HG03571 (cell line): Measurements from ENCODE around the gene CCDC171.

Source experiments
- ATAC-seq: cut with Tn5 transposase; IDR thresholded peaks from one replicate; pipeline ENCODE4 v1.9.1; 2021; ENCODE audit not compliant: unreplicated experiment

CCDC171 gene

GRCh38 chr9:15867334-15867733 is 314.5 kb downstream of the CCDC171 start:
- no peak for ATAC-seq

GRCh38 chr9:15867988-15868387 is 315.1 kb downstream of the CCDC171 start:
- ATAC-seq, result no peak

GRCh38 chr9:15873573-15874177 is 320.8 kb downstream of the CCDC171 start:
- no peak for ATAC-seq

- ATAC-seq, result no peak
Measured at GRCh38 chr9:15882328-15882727, 329.5 kb downstream of the CCDC171 start.

- no peak for ATAC-seq
Measured at GRCh38 chr9:15882883-15883282, 330.0 kb downstream of the CCDC171 start.

- no peak for ATAC-seq
Measured at GRCh38 chr9:15885464-15885863, 332.6 kb downstream of the CCDC171 start.

GRCh38 chr9:15889555-15889954 is 336.7 kb downstream of the CCDC171 start:
- ATAC-seq, result no peak

GRCh38 chr9:15901572-15901971 is 348.7 kb downstream of the CCDC171 start:
- ATAC-seq, result no peak

- ATAC-seq, result no peak
Measured at GRCh38 chr9:15909297-15909696, 356.5 kb downstream of the CCDC171 start.

- no peak for ATAC-seq
Measured at GRCh38 chr9:15915711-15916110, 362.9 kb downstream of the CCDC171 start.

- no peak for ATAC-seq
Measured at GRCh38 chr9:15927161-15927560, 374.3 kb downstream of the CCDC171 start.

GRCh38 chr9:15935661-15936305 is 382.9 kb downstream of the CCDC171 start:
- ATAC-seq, result no peak

- ATAC-seq, result no peak
Measured at GRCh38 chr9:15936306-15936921, 383.6 kb downstream of the CCDC171 start.

- no peak for ATAC-seq
Measured at GRCh38 chr9:15942831-15943424, 390.1 kb downstream of the CCDC171 start.

- ATAC-seq, result no peak
Measured at GRCh38 chr9:15944341-15944740, 391.5 kb downstream of the CCDC171 start.

GRCh38 chr9:15959663-15960062 is 406.8 kb downstream of the CCDC171 start:
- no peak for ATAC-seq

GRCh38 chr9:15961217-15961616 is 408.4 kb downstream of the CCDC171 start:
- no peak for ATAC-seq

GRCh38 chr9:15965246-15965745 is 412.5 kb downstream of the CCDC171 start:
- no peak for ATAC-seq

- no peak for ATAC-seq
Measured at GRCh38 chr9:15966471-15966870, 413.6 kb downstream of the CCDC171 start.

- ATAC-seq, result no peak
Measured at GRCh38 chr9:15967068-15967467, 414.2 kb downstream of the CCDC171 start.

- no peak for ATAC-seq
Measured at GRCh38 chr9:15972760-15973159, 419.9 kb downstream of the CCDC171 start.
